Fibroblast of lung (primary cell): ENCODE data around the gene DBT. TPM values are rescaled to one million over a fixed set of nuclear protein-coding genes. Genes with fewer than 3 reads are reported as not detected.

ENCODE experiments used
- DNase-seq, 2 donors: peaks; one replicate each; pipeline versions ENCODE4 v3.0.0 to v3.0.0-alpha.2; 2010; ENCODE audit warnings: low read depth in 2 of 2
- H2AFZ ChIP-seq: 2 replicates; pipeline ENCODE4 v1.5.1; 2012; ENCODE audit warnings: low read length, control low read depth, inconsistent platforms
- H3K27ac ChIP-seq: 2 replicates; pipeline ENCODE4 v1.5.1; 2011; ENCODE audit warnings: low read length, control low read depth; ENCODE audit not compliant: insufficient read depth
- H3K27me3 ChIP-seq: 2 replicates; pipeline ENCODE4 v1.5.1; 2011; ENCODE audit warnings: mild to moderate bottlenecking, low read length; ENCODE audit not compliant: control insufficient read depth, insufficient read depth
- H3K36me3 ChIP-seq: 2 replicates; pipeline ENCODE4 v1.5.1; 2011; ENCODE audit warnings: low read length; ENCODE audit not compliant: control insufficient read depth, insufficient read depth
- H3K4me1 ChIP-seq: 2 replicates; pipeline ENCODE4 v1.5.1; 2011; ENCODE audit warnings: low read length; ENCODE audit not compliant: control insufficient read depth, insufficient read depth; ENCODE audit errors: extremely low read depth
- H3K4me2 ChIP-seq: 2 replicates; pipeline ENCODE4 v1.5.1; 2011; ENCODE audit warnings: low read length, control low read depth; ENCODE audit not compliant: insufficient read depth; ENCODE audit errors: extremely low read depth
- H3K4me3 ChIP-seq, 4 experiments: fragments of 200-600 bp in 1 of 4; sonication (generic) in 1 of 4; replicated peaks in 1 of 4; 2 replicates each; pipeline ENCODE4 v1.5.1; 2011 to 2016; ENCODE audit warnings: low read length in 4 of 4, low read depth in 3 of 4, mild to moderate bottlenecking in 3 of 4, control low read depth in 2 of 4, inconsistent platforms in 1 of 4, mixed read lengths in 1 of 4; ENCODE audit not compliant: insufficient read depth in 1 of 4; ENCODE audit errors: control extremely low read depth in 1 of 4
- H3K79me2 ChIP-seq: 2 replicates; pipeline ENCODE4 v1.5.1; 2012; ENCODE audit warnings: mild to moderate bottlenecking, low read length, inconsistent platforms; ENCODE audit not compliant: control insufficient read depth, insufficient read depth
- H3K9ac ChIP-seq: 2 replicates; pipeline ENCODE4 v1.5.1; 2011; ENCODE audit warnings: mild to moderate bottlenecking, low read length, control low read depth; ENCODE audit not compliant: insufficient read depth
- H3K9me3 ChIP-seq: 2 replicates; pipeline ENCODE4 v1.5.1; 2012; ENCODE audit warnings: low read depth, low read length; ENCODE audit not compliant: control insufficient read depth, insufficient read depth
- H4K20me1 ChIP-seq: 2 replicates; pipeline ENCODE4 v1.5.1; 2011; ENCODE audit warnings: low read length; ENCODE audit not compliant: control insufficient read depth, insufficient read depth; ENCODE audit errors: extremely low read depth
- EZH2 ChIP-seq: IDR thresholded peaks from 2 replicates; pipeline ENCODE4 v1.5.1; 2012; ENCODE audit warnings: low read length, control low read depth, mild to moderate bottlenecking; ENCODE audit errors: missing control alignments
- polyA plus RNA-seq, 2 donors: library from polyadenylated mRNA; depleted of rRNA in 1 of 2; stranded (reverse) in 1 of 2; unstranded in 1 of 2; fragments of >200 nt; gene quantifications; 2 replicates each; pipeline ENCODE4 v1.2.1, GENCODE V29; 2011 to 2012; ENCODE audit warnings: missing spikeins in 1 of 2
- total RNA-seq: library from RNA; depleted of rRNA; stranded (reverse); fragments of >200 nt; gene quantifications from 2 replicates; pipeline ENCODE4 v1.2.1, GENCODE V29; 2014
- TF ChIP-seq, protein P1 (sequence below), 2 donors: IDR thresholded peaks in 1 of 2; conservative IDR thresholded peaks in 1 of 2; 1 replicate in 1 of 2; 2 replicates in 1 of 2; pipeline ENCODE4 v1.5.1; 2011 to 2012; ENCODE audit warnings: low read length in 2 of 2, control low read depth in 1 of 2, inconsistent platforms in 1 of 2, low read depth in 1 of 2, mild to moderate bottlenecking in 1 of 2

DBT gene
- total and polyA plus RNA-seq, 2 donors (not counting 1 experiment from before 2014, with no cell fraction given), result 7.9 to 9.4 TPM

- DNase-seq, result no peak
- Histone ChIP-seq H3K9me3 (no peaks in the 10 kb centered on the region), H3K4me1 (no peaks in the 10 kb centered on the region), H3K36me3 (peaks cover 6% of the 10 kb centered on the region), H3K4me3 (no peak overlapping the region), H2AFZ (no peak overlapping the region), H4K20me1 (no peaks in the 10 kb centered on the region), H3K27ac (no peak overlapping the region), H3K9ac (no peak overlapping the region), H3K27me3 (no peaks in the 10 kb centered on the region), H3K79me2 (no peaks in the 10 kb centered on the region), H3K4me2 (no peak overlapping the region)
- no peak for TF ChIP-seq EZH2
- TF ChIP-seq, protein P1, sequence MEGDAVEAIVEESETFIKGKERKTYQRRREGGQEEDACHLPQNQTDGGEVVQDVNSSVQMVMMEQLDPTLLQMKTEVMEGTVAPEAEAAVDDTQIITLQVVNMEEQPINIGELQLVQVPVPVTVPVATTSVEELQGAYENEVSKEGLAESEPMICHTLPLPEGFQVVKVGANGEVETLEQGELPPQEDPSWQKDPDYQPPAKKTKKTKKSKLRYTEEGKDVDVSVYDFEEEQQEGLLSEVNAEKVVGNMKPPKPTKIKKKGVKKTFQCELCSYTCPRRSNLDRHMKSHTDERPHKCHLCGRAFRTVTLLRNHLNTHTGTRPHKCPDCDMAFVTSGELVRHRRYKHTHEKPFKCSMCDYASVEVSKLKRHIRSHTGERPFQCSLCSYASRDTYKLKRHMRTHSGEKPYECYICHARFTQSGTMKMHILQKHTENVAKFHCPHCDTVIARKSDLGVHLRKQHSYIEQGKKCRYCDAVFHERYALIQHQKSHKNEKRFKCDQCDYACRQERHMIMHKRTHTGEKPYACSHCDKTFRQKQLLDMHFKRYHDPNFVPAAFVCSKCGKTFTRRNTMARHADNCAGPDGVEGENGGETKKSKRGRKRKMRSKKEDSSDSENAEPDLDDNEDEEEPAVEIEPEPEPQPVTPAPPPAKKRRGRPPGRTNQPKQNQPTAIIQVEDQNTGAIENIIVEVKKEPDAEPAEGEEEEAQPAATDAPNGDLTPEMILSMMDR (conservative IDR thresholded peaks at IDR 0.05 in 1 of 2, IDR thresholded peaks at IDR 0.05 in 1 of 2; ENCODE audit: low read depth in 1 of 2, low read length in 2 of 2), result no peak
Observed at GRCh38 chr1:100145116-100145515, 104.5 kb downstream of the DBT start.

DNA sequence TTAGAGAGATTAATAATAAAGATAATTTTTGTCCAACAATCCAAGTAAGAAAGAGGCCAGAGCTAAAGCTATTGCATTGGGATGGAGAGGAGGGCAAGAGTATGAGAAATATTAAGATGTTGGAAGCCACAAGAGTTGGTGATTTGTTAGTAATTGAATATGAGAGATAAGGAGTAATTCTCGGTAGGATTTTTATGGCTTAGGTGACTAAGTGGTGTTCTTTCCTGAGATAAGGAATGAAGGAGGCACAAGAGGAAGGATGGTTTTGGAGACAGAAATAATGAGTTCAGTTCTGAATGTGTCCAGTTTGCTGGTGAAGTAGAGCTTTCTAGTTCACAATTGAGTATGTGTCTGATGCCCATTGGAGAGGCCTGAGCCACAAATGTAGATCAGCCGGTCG lies 107.3 kb downstream of the DBT start:
- Histone ChIP-seq H3K4me3 (no peak overlapping the region), H3K9ac (no peak overlapping the region), H3K4me1 (no peaks in the 10 kb centered on the region), H2AFZ (no peak overlapping the region), H3K27ac (no peak overlapping the region), H3K27me3 (no peaks in the 10 kb centered on the region), H4K20me1 (no peaks in the 10 kb centered on the region), H3K79me2 (no peaks in the 10 kb centered on the region), H3K4me2 (no peak overlapping the region), H3K9me3 (no peaks in the 10 kb centered on the region), H3K36me3 (peaks cover 4% of the 10 kb centered on the region)
- DNase-seq, result no peak
- TF ChIP-seq EZH2, result no peak
- TF ChIP-seq, protein P1 (conservative IDR thresholded peaks at IDR 0.05 in 1 of 2, IDR thresholded peaks at IDR 0.05 in 1 of 2; ENCODE audit: low read depth in 1 of 2, low read length in 2 of 2), result no peak

DNA sequence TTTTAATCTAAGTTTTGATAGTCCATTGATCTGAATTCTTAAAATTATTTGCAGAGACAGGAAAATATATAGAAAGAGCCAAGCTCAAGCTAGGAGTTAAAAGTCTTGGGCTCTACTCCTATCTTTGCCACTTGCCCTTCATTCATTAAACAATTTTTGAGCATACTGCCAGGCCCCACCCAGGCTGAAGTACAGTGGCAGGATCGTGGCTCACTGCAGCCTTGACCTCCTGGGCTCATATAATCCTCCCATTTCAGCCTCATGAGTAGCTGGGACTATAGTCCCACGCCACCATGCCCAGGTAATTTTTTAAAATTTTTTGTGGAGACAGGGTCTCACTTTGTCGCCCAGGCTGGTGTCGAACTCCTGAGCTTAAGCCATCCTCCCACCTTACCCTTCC lies 108.4 kb downstream of the DBT start:
- Histone ChIP-seq H3K4me2 (no peak overlapping the region), H3K79me2 (no peaks in the 10 kb centered on the region), H2AFZ (no peak overlapping the region), H3K27ac (no peak overlapping the region), H3K4me1 (no peaks in the 10 kb centered on the region), H3K36me3 (peaks cover 4% of the 10 kb centered on the region), H3K27me3 (no peaks in the 10 kb centered on the region), H3K9me3 (no peaks in the 10 kb centered on the region), H3K9ac (no peak overlapping the region), H4K20me1 (no peaks in the 10 kb centered on the region), H3K4me3 (no peak overlapping the region)
- TF ChIP-seq, protein P1 (conservative IDR thresholded peaks at IDR 0.05 in 1 of 2, IDR thresholded peaks at IDR 0.05 in 1 of 2; ENCODE audit: low read depth in 1 of 2, low read length in 2 of 2), result no peak
- no peak for TF ChIP-seq EZH2
- no peak for DNase-seq
